Smooth muscle cell (in vitro differentiated cells): ENCODE results near the gene PLK2. TPM values are rescaled to one million over a fixed set of nuclear protein-coding genes. Genes with fewer than 3 reads are reported as not detected.

ENCODE experiments used
- DNase-seq: peaks from one replicate; lab custom pipeline; 2025; ENCODE audit not compliant: unreplicated experiment; lab: John Stamatoyannopoulos, UW
- H2AFZ ChIP-seq: fragments of 200-600 bp; sonication (generic); 2 replicates; pipeline ENCODE4 v1.6.0; 2016; ENCODE audit warnings: antibody characterized with exemption, low read depth, mild to moderate bottlenecking
- H3F3A ChIP-seq: fragments of 200-600 bp; sonication (generic); 2 replicates; pipeline ENCODE4 v1.6.0; 2017; ENCODE audit warnings: antibody characterized with exemption, low read depth
- H3K27ac ChIP-seq: fragments of 200-600 bp; sonication (generic); 2 replicates; pipeline ENCODE4 v1.5.1; 2016; ENCODE audit warnings: low read depth, mild to moderate bottlenecking
- H3K27me3 ChIP-seq: fragments of 200-600 bp; sonication (generic); 2 replicates; pipeline ENCODE4 v1.6.1; 2016; ENCODE audit warnings: low read depth, mild to moderate bottlenecking
- H3K36me3 ChIP-seq: fragments of 200-600 bp; sonication (generic); 2 replicates; pipeline ENCODE4 v1.5.1; 2016; ENCODE audit warnings: low read depth
- H3K4me1 ChIP-seq: fragments of 200-600 bp; sonication (generic); 2 replicates; pipeline ENCODE4 v1.5.1; 2016; ENCODE audit warnings: low read depth
- H3K4me2 ChIP-seq: fragments of 200-600 bp; sonication (generic); 2 replicates; pipeline ENCODE4 v1.6.0; 2016; ENCODE audit warnings: mild to moderate bottlenecking
- H3K4me3 ChIP-seq: fragments of 200-600 bp; sonication (generic); 2 replicates; pipeline ENCODE4 v1.5.1; 2016; ENCODE audit warnings: mild to moderate bottlenecking
- H3K79me2 ChIP-seq: fragments of 200-600 bp; sonication (generic); 2 replicates; pipeline ENCODE4 v1.6.0; 2016; ENCODE audit warnings: low read depth, mild to moderate bottlenecking
- H3K9ac ChIP-seq: fragments of 200-600 bp; sonication (generic); 2 replicates; pipeline ENCODE4 v1.6.0; 2016; ENCODE audit warnings: low read depth
- H3K9me3 ChIP-seq: fragments of 200-600 bp; sonication (generic); replicated peaks from 2 replicates; pipeline ENCODE4 v1.5.1; 2016; ENCODE audit warnings: low read depth
- H4K20me1 ChIP-seq: fragments of 200-600 bp; sonication (generic); 2 replicates; pipeline ENCODE4 v1.6.0; 2016; ENCODE audit warnings: low read depth
- WGBS: methylation state at CpG from one replicate; pipeline ENCODE4 v1.1.7; 2016; ENCODE audit warnings: low lambda C conversion rate; 5-methylcytosine and 5-hydroxymethylcytosine counted together
- polyA plus RNA-seq: library from polyadenylated mRNA; unstranded; fragments of >200 nt; fragmentation: Nextera tagmentation; extraction: Ambion mirVana; gene quantifications from 2 replicates; pipeline ENCODE4 v1.2.1, GENCODE V29; 2016
- total RNA-seq: library from RNA; depleted of rRNA; stranded (reverse); fragments of >200 nt; gene quantifications from 2 replicates; pipeline ENCODE4 v1.2.3, GENCODE V29; 2014
- TF ChIP-seq, protein P1 (sequence below): fragments of 200-600 bp; sonication (generic); IDR thresholded peaks from 2 replicates; pipeline ENCODE4 v1.5.1; 2017; ENCODE audit warnings: borderline replicate concordance, mild to moderate bottlenecking, antibody characterized with exemption; ENCODE audit not compliant: insufficient read depth, poor library complexity, severe bottlenecking

PLK2 gene
- total and polyA plus RNA-seq, 2 experiments from 2014 or later: 175 to 425 TPM

DNA sequence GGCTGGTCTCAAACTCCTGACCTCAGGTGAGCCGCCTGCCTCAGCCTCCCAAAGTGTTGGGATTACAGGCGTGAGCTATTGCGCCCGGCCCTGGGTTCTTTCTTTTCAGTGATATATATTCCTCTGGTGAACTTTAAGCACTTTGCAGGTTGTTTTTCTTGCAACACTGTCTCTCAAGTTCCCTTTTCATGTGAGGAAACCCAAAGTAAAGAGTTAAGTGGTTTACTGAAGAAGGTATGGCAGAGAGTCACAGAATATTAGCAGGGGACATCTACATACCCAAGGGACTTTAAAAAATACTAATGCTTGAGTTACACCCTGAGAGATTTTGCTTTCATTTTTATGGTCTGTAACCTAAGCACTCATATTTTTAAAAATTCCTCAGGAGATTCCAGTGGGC lies 24.6 kb upstream of the PLK2 start:
- H3K9ac ChIP-seq: no peak overlapping the region
- 84% methylated on average over 4 of the region's 4 CpGs for WGBS

DNA sequence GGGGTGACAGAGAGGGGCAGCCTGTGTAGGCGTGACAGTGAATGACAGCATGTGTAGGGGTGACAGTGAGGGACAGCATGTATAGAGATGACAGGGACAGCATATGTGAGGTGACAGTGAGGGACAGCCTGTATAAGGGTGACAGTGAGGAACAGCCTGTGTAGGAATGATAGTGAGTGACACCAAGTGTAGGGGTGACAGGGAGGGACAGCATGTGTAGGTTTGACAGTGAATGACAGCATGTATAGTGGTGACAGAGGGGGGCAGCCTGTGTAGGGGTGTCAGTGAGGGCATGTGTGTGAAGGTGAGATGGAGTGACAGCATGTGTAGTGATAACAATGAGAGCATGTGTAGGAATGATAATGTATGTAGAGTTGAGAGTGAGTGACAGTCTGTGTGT lies 22.6 kb upstream of the PLK2 start:
- H3K4me2 ChIP-seq: no peak overlapping the region
- H3K9ac ChIP-seq: no peak overlapping the region
- no peaks in the 10 kb centered on the region for H3K9me3 ChIP-seq
- H3F3A ChIP-seq: no peaks in the 10 kb centered on the region
- no peak for DNase-seq
- no peaks in the 10 kb centered on the region for H3K4me1 ChIP-seq
- no peaks in the 10 kb centered on the region for H3K27me3 ChIP-seq
- no peak overlapping the region for H3K27ac ChIP-seq
- TF ChIP-seq, protein P1, sequence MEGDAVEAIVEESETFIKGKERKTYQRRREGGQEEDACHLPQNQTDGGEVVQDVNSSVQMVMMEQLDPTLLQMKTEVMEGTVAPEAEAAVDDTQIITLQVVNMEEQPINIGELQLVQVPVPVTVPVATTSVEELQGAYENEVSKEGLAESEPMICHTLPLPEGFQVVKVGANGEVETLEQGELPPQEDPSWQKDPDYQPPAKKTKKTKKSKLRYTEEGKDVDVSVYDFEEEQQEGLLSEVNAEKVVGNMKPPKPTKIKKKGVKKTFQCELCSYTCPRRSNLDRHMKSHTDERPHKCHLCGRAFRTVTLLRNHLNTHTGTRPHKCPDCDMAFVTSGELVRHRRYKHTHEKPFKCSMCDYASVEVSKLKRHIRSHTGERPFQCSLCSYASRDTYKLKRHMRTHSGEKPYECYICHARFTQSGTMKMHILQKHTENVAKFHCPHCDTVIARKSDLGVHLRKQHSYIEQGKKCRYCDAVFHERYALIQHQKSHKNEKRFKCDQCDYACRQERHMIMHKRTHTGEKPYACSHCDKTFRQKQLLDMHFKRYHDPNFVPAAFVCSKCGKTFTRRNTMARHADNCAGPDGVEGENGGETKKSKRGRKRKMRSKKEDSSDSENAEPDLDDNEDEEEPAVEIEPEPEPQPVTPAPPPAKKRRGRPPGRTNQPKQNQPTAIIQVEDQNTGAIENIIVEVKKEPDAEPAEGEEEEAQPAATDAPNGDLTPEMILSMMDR: no peak
- WGBS: 75% methylated on average over 1 of the region's 1 CpG
- H3K79me2 ChIP-seq: no peaks in the 10 kb centered on the region
- no peak overlapping the region for H2AFZ ChIP-seq
- H3K36me3 ChIP-seq: no peaks in the 10 kb centered on the region
- no peaks in the 10 kb centered on the region for H4K20me1 ChIP-seq
- no peak overlapping the region for H3K4me3 ChIP-seq

More for the DNA sequence above, 24.6 kb upstream of the PLK2 start:
- Histone ChIP-seq H3K4me3 (no peak overlapping the region), H3K4me2 (no peak overlapping the region), H3K4me1 (no peaks in the 10 kb centered on the region), H2AFZ (no peak overlapping the region), H3K27me3 (no peaks in the 10 kb centered on the region), H3F3A (no peaks in the 10 kb centered on the region), H4K20me1 (no peaks in the 10 kb centered on the region), H3K36me3 (no peaks in the 10 kb centered on the region), H3K9me3 (no peaks in the 10 kb centered on the region), H3K27ac (no peak overlapping the region), H3K79me2 (no peaks in the 10 kb centered on the region)
- DNase-seq: no peak
- TF ChIP-seq, protein P1: no peak

DNA sequence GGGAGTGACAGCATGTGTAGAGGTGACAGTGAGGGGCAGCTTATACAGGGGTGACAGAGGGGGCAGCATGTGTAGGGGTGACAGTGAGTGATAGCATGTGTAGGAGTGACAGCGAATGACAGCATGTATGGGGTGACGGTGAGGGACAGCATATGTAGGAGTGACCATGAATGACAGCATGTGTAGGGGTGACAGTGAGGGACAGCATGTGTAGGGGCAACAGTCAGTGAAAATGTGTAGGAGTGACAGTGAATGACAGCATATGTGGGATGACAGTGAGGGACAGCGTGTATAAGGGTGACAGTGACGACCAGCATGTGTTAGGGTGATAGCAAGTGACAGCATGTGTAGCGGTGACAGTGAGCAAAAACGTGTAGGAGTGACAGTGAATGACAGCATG lies 21.9 kb upstream of the PLK2 start:
- no peak overlapping the region for H3K9ac ChIP-seq
- no peaks in the 10 kb centered on the region for H3K79me2 ChIP-seq
- no peaks in the 10 kb centered on the region for H3K27me3 ChIP-seq
- WGBS: 89% methylated on average over 6 of the region's 6 CpGs
- no peaks in the 10 kb centered on the region for H3K4me1 ChIP-seq
- no peaks in the 10 kb centered on the region for H3K9me3 ChIP-seq
- H3K36me3 ChIP-seq: no peaks in the 10 kb centered on the region
- no peak overlapping the region for H3K27ac ChIP-seq
- no peak for DNase-seq
- TF ChIP-seq, protein P1: no peak
- H4K20me1 ChIP-seq: no peaks in the 10 kb centered on the region
- H3K4me3 ChIP-seq: no peak overlapping the region
- no peak overlapping the region for H3K4me2 ChIP-seq
- no peak overlapping the region for H2AFZ ChIP-seq
- H3F3A ChIP-seq: no peaks in the 10 kb centered on the region

DNA sequence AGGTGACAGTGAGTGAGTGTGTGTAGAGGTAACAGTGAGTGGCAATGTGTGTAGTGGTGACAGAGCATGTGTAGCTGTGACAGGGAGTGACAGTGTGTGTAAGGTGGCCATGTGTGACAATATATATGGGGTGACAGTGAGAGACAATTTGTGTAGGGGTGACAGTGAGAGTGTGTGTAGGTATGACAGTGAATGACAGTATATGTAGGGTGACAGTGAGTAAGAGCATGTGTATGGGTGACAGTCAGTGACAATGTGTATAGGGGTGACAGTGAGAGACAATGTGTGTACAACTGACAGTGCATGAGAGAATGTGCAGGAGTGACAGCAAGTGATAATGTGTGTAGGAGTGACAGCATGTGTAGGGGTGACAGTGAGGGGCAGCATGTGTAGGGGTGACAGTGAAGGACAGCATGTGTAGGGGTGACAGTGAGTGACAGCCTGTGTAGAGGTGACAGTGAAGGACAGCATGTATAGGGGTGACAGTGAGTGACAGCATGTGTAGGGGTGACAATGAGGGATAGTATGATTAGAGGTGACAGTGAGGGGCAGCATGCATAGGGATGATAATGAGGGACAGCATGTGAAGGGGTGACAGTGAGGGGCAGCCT lies 21.3 kb upstream of the PLK2 start:
- Histone ChIP-seq H3K9ac (no peak overlapping the region), H3K79me2 (no peaks in the 10 kb centered on the region), H4K20me1 (no peaks in the 10 kb centered on the region), H3K36me3 (no peaks in the 10 kb centered on the region), H3K4me2 (no peak overlapping the region), H3K4me1 (no peaks in the 10 kb centered on the region), H3F3A (peaks cover 4% of the 10 kb centered on the region), H2AFZ (no peak overlapping the region), H3K4me3 (no peak overlapping the region), H3K9me3 (no peaks in the 10 kb centered on the region), H3K27me3 (no peaks in the 10 kb centered on the region), H3K27ac (no peak overlapping the region)
- TF ChIP-seq, protein P1: no peak
- DNase-seq: no peak
